HepG2 (cell line): ENCODE data around the gene E2F1. TPM values are rescaled to one million over a fixed set of nuclear protein-coding genes. Genes with fewer than 3 reads are reported as not detected.

Experiments used
- AGO1 ChIP-seq: fragments of 200-400 bp; formaldehyde crosslinking; IDR thresholded peaks from 2 replicates; pipeline ENCODE4 v1.6.1; 2017; ENCODE audit warnings: mild to moderate bottlenecking, low read depth, low read length, moderate library complexity; ENCODE audit not compliant: poor library complexity, severe bottlenecking
- ARNT2 ChIP-seq: sonication (generic); formaldehyde crosslinking; IDR thresholded peaks from 2 replicates; pipeline ENCODE4 v1.8.0; 2022; ENCODE audit warnings: mild to moderate bottlenecking, low read depth, missing genetic modification reagents, moderate library complexity
- FOSL2 ChIP-seq: sonication (generic); formaldehyde crosslinking; IDR thresholded peaks from 2 replicates; pipeline ENCODE4 v1.4.0; 2020; ENCODE audit warnings: missing genetic modification reagents
- HNRNPL ChIP-seq: fragments of 200-400 bp; formaldehyde crosslinking; IDR thresholded peaks from 2 replicates; pipeline ENCODE4 v1.6.1; 2017; ENCODE audit warnings: mild to moderate bottlenecking, low read depth, low read length
- MEF2D ChIP-seq: sonication (generic); formaldehyde crosslinking; IDR thresholded peaks from 2 replicates; pipeline ENCODE4 v1.5.1; 2020; ENCODE audit warnings: mild to moderate bottlenecking, missing genetic modification reagents
- PATZ1 ChIP-seq: sonication (generic); formaldehyde crosslinking; IDR thresholded peaks from 2 replicates; pipeline ENCODE4 v1.4.0; 2020; ENCODE audit warnings: missing genetic modification reagents
- PAX8 ChIP-seq: sonication (generic); formaldehyde crosslinking; IDR thresholded peaks from 2 replicates; pipeline ENCODE4 v1.8.0; 2022; ENCODE audit warnings: mild to moderate bottlenecking, missing genetic modification reagents, borderline replicate concordance
- POLR2G ChIP-seq: fragments of 200-400 bp; formaldehyde crosslinking; IDR thresholded peaks from 2 replicates; pipeline ENCODE4 v1.6.1; 2018; ENCODE audit warnings: mild to moderate bottlenecking, low read depth, low read length, moderate library complexity
- RAD21 ChIP-seq: fragments of 450-650 bp; formaldehyde crosslinking; IDR thresholded peaks from 2 replicates; pipeline ENCODE4 v1.5.0; 2020; ENCODE audit warnings: mild to moderate bottlenecking
- REXO4 ChIP-seq: sonication (generic); formaldehyde crosslinking; IDR thresholded peaks from 2 replicates; pipeline ENCODE4 v1.8.0; 2022; ENCODE audit warnings: missing genetic modification reagents, mild to moderate bottlenecking, borderline replicate concordance
- RFXAP ChIP-seq: sonication (generic); formaldehyde crosslinking; IDR thresholded peaks from 2 replicates; pipeline ENCODE4 v1.4.0; 2020; ENCODE audit warnings: missing genetic modification reagents, borderline replicate concordance
- TCF7 ChIP-seq: sonication (generic); IDR thresholded peaks from 2 replicates; pipeline ENCODE4 v1.6.1; 2016; ENCODE audit warnings: antibody characterized with exemption, low read depth
- ZBTB21 ChIP-seq: sonication (generic); formaldehyde crosslinking; IDR thresholded peaks from 2 replicates; pipeline ENCODE4 v1.4.0; 2020; ENCODE audit warnings: missing genetic modification reagents
- ZNF530 ChIP-seq: sonication (generic); formaldehyde crosslinking; IDR thresholded peaks from 2 replicates; pipeline ENCODE4 v1.5.0; 2020; ENCODE audit warnings: low read depth, mild to moderate bottlenecking, missing genetic modification reagents
- ZNF746 ChIP-seq: sonication (generic); formaldehyde crosslinking; IDR thresholded peaks from 2 replicates; pipeline ENCODE4 v1.8.0; 2022; ENCODE audit warnings: mild to moderate bottlenecking, missing genetic modification reagents
- ZNF766 ChIP-seq: sonication (generic); formaldehyde crosslinking; IDR thresholded peaks from 2 replicates; pipeline ENCODE4 v1.5.0; 2020; ENCODE audit warnings: missing genetic modification reagents, borderline replicate concordance
- polyA plus RNA-seq, 8 experiments: library from polyadenylated mRNA; depleted of rRNA in 3 of 8; stranded (reverse) in 7 of 8; unstranded in 1 of 8; fragments of >200 nt; fragmentation: Illumina TruSeq in 4 of 8; extraction: Trizol in 4 of 8; gene quantifications; 2 replicates each; pipeline versions ENCODE4 v1.2.1 to v1.2.3, GENCODE V29; 2011 to 2016; ENCODE audit warnings: low read depth in 4 of 8, missing spikeins in 1 of 8, mixed read lengths in 1 of 8; ENCODE audit not compliant: insufficient read depth in 1 of 8
- total RNA-seq, 5 experiments: library from RNA; depleted of rRNA; stranded (reverse); fragments of >200 nt; fragmentation: Illumina TruSeq; extraction: Trizol; gene quantifications; 2 replicates each; pipeline ENCODE4 v1.2.3, GENCODE V29; 2016; ENCODE audit warnings: low read depth in 1 of 5
- TF ChIP-seq, protein P1 (sequence below): sonication (generic); formaldehyde crosslinking; IDR thresholded peaks from 2 replicates; pipeline ENCODE4 v1.5.0; 2020; ENCODE audit warnings: missing genetic modification reagents
- TF ChIP-seq, protein P2 (sequence below): sonication (generic); formaldehyde crosslinking; IDR thresholded peaks from 2 replicates; pipeline ENCODE4; 2020; ENCODE audit warnings: missing genetic modification reagents, mild to moderate bottlenecking, borderline replicate concordance
- TF ChIP-seq, protein P3 (sequence below): sonication (generic); formaldehyde crosslinking; IDR thresholded peaks from 2 replicates; pipeline ENCODE4 v1.5.0; 2020; ENCODE audit warnings: mild to moderate bottlenecking, missing genetic modification reagents, moderate library complexity
- TF ChIP-seq, protein P4 (sequence below): sonication (generic); formaldehyde crosslinking; IDR thresholded peaks from 2 replicates; pipeline ENCODE4 v1.8.0; 2023; ENCODE audit warnings: mild to moderate bottlenecking, missing genetic modification reagents

The E2F1 gene
- total and polyA plus RNA-seq, 2 of the 13 experiments (the other 11 are each of a cell fraction or from before 2014, with no cell fraction given) = 25.5 to 39.4 TPM

DNA sequence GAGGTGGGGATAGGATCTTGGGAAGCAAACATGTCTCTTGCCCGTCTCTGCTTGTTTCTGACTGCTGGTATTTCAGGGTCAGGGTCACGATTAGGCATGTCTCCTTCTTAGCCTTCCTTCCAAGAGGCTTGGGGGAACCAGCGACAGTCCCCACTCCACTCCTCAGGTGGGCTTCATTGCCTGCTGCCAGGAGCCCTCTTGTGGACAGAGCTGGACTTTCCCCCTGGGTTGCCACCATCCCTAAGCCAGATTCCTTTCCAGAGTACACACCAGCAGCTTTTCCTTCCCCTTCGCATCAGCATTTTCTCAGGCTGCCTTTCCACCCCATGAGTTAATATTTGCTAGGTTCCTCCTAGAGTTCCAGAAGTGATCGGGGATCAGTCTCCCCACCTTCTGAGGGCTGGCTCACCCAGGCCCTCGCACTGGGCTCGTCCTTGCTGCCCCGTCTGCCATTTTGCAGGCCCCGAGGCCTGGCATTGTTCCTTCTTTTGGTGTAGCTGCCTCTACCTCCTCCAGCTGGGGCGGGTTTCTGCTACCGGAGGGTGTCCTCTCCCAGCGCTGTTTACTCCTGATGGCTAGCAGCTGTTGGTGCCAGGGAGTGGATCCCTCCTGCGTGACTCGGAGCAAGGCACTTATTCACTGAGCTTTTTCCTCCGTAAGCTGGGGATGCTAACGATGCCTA is 32.8 kb downstream of the E2F1 start (continued):
- TF ChIP-seq AGO1 (peak; percentile 90), ZNF766 (CRISPR knock-in tag) (no peak), PATZ1 (CRISPR knock-in tag) (peak; percentile 48; the same call in 1 of the 2 replicates), ZBTB21 (CRISPR knock-in tag) (0 out of 2 replicates have a peak, but pooled peaks have one; percentile 7), HNRNPL (no peak), RAD21 (CRISPR knock-in tag) (peak; percentile 96), REXO4 (CRISPR knock-in tag) (no peak), FOSL2 (CRISPR knock-in tag) (peak; percentile 40; the same call in 1 of the 2 replicates), TCF7 (no peak), POLR2G (peak; percentile 73), ARNT2 (CRISPR knock-in tag) (peak; percentile 42; the same call in 1 of the 2 replicates), ZNF530 (CRISPR knock-in tag) (no peak), ZNF746 (0 out of 2 replicates have a peak, but pooled peaks have one; percentile 10), RFXAP (peak; percentile 58; the same call in 1 of the 2 replicates), MEF2D (CRISPR knock-in tag) (no peak; the same call in none of the 2 replicates), PAX8 (CRISPR knock-in tag) (0 out of 2 replicates have a peak, but pooled peaks have one; percentile 31)
- TF ChIP-seq, protein P1, sequence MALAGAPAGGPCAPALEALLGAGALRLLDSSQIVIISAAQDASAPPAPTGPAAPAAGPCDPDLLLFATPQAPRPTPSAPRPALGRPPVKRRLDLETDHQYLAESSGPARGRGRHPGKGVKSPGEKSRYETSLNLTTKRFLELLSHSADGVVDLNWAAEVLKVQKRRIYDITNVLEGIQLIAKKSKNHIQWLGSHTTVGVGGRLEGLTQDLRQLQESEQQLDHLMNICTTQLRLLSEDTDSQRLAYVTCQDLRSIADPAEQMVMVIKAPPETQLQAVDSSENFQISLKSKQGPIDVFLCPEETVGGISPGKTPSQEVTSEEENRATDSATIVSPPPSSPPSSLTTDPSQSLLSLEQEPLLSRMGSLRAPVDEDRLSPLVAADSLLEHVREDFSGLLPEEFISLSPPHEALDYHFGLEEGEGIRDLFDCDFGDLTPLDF = no peak
- TF ChIP-seq, protein P2, sequence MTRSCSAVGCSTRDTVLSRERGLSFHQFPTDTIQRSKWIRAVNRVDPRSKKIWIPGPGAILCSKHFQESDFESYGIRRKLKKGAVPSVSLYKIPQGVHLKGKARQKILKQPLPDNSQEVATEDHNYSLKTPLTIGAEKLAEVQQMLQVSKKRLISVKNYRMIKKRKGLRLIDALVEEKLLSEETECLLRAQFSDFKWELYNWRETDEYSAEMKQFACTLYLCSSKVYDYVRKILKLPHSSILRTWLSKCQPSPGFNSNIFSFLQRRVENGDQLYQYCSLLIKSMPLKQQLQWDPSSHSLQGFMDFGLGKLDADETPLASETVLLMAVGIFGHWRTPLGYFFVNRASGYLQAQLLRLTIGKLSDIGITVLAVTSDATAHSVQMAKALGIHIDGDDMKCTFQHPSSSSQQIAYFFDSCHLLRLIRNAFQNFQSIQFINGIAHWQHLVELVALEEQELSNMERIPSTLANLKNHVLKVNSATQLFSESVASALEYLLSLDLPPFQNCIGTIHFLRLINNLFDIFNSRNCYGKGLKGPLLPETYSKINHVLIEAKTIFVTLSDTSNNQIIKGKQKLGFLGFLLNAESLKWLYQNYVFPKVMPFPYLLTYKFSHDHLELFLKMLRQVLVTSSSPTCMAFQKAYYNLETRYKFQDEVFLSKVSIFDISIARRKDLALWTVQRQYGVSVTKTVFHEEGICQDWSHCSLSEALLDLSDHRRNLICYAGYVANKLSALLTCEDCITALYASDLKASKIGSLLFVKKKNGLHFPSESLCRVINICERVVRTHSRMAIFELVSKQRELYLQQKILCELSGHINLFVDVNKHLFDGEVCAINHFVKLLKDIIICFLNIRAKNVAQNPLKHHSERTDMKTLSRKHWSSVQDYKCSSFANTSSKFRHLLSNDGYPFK = peak; percentile 48; the same call in 1 of the 2 replicates
- TF ChIP-seq, protein P3, sequence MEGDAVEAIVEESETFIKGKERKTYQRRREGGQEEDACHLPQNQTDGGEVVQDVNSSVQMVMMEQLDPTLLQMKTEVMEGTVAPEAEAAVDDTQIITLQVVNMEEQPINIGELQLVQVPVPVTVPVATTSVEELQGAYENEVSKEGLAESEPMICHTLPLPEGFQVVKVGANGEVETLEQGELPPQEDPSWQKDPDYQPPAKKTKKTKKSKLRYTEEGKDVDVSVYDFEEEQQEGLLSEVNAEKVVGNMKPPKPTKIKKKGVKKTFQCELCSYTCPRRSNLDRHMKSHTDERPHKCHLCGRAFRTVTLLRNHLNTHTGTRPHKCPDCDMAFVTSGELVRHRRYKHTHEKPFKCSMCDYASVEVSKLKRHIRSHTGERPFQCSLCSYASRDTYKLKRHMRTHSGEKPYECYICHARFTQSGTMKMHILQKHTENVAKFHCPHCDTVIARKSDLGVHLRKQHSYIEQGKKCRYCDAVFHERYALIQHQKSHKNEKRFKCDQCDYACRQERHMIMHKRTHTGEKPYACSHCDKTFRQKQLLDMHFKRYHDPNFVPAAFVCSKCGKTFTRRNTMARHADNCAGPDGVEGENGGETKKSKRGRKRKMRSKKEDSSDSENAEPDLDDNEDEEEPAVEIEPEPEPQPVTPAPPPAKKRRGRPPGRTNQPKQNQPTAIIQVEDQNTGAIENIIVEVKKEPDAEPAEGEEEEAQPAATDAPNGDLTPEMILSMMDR (CRISPR knock-in tag) = peak; percentile 99
- TF ChIP-seq, protein P4, sequence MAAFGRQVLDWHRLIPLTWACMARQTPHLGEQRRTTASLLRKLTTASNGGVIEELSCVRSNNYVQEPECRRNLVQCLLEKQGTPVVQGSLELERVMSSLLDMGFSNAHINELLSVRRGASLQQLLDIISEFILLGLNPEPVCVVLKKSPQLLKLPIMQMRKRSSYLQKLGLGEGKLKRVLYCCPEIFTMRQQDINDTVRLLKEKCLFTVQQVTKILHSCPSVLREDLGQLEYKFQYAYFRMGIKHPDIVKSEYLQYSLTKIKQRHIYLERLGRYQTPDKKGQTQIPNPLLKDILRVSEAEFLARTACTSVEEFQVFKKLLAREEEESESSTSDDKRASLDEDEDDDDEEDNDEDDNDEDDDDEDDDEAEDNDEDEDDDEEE (CRISPR knock-in tag) = no peak
